Left ventricle myocardium inferior (tissue), 1 donor: ENCODE measurements around the gene TRIM26. TPM values are rescaled to one million over a fixed set of nuclear protein-coding genes. Genes with fewer than 3 reads are reported as not detected.

Experiments used
- DNase-seq: peaks from one replicate; pipeline ENCODE4 v3.0.0-alpha.2; 2020
- H3K27ac ChIP-seq: fragments of 200-600 bp; replicated peaks from 2 replicates; pipeline ENCODE4 v1.8.0; 2021
- H3K27me3 ChIP-seq: fragments of 200-600 bp; 2 replicates; pipeline ENCODE4 v1.8.0; 2021; ENCODE audit warnings: low read depth
- H3K36me3 ChIP-seq: fragments of 200-600 bp; 2 replicates; pipeline ENCODE4 v1.8.0; 2021
- H3K4me1 ChIP-seq: fragments of 200-600 bp; 2 replicates; pipeline ENCODE4 v1.8.0; 2021
- H3K4me3 ChIP-seq: fragments of 200-600 bp; 2 replicates; pipeline ENCODE4 v1.8.0; 2021; ENCODE audit warnings: mild to moderate bottlenecking, moderate library complexity
- H3K9me3 ChIP-seq: fragments of 200-600 bp; replicated peaks from 2 replicates; pipeline ENCODE4 v1.8.0; 2021
- CTCF ChIP-seq: fragments of 200-600 bp; IDR thresholded peaks from 2 replicates; pipeline ENCODE4 v1.8.0; 2021; ENCODE audit warnings: antibody characterized with exemption, mild to moderate bottlenecking, borderline replicate concordance
- intact Hi-C: fragments of 100-400 bp; cut with micrococcal nuclease; formaldehyde crosslinking; loops from one replicate; pipeline ENCODE4 v1.11.0; 2022
- total RNA-seq: library from RNA; stranded (reverse); fragmentation: NEBNext Ultra II Directional; extraction: Animal tissue kit (Norgen Biotek cat#: 25700); gene quantifications from one replicate; pipeline ENCODE4 v1.2.1, GENCODE V29; 2021
- donor health status: DM: no; HTN: yes; CAD: no; lungs with severe emphysema.

Gene TRIM26
- total RNA-seq, 1 donor from 2014 or later: 19.9 TPM

- DNase-seq: no peak
- no peak for TF ChIP-seq CTCF
- H3K36me3 ChIP-seq: no peaks in the 10 kb centered on the region
- peaks cover 23% of the 10 kb centered on the region for H3K27me3 ChIP-seq
- no peaks in the 10 kb centered on the region for H3K9me3 ChIP-seq
- H3K4me1 ChIP-seq: no peaks in the 10 kb centered on the region
- no peak overlapping the region for H3K4me3 ChIP-seq
- intact Hi-C loops: no loop called here
- no peak overlapping the region for H3K27ac ChIP-seq
Measured at GRCh38 chr6:30244560-30244959, 31.4 kb upstream of the TRIM26 start.

- intact Hi-C loops: no loop called here
Measured at GRCh38 chr6:30238178-30238795, 25.1 kb upstream of the TRIM26 start.

GRCh38 chr6:30234356-30234755 is 21.1 kb upstream of the TRIM26 start:
- H3K36me3 ChIP-seq: no peaks in the 10 kb centered on the region
- intact Hi-C loops: no loop called here
- H3K9me3 ChIP-seq: no peaks in the 10 kb centered on the region
- no peak for TF ChIP-seq CTCF
- DNase-seq: no peak
- H3K4me1 ChIP-seq: no peaks in the 10 kb centered on the region
- H3K27ac ChIP-seq: no peak overlapping the region
- H3K27me3 ChIP-seq: peaks cover 12% of the 10 kb centered on the region
- H3K4me3 ChIP-seq: no peak overlapping the region

More at GRCh38 chr6:30238178-30238795, 25.1 kb upstream of the TRIM26 start:
- TF ChIP-seq CTCF: peak; percentile 40
- H3K9me3 ChIP-seq: no peaks in the 10 kb centered on the region
- no peak for DNase-seq
- no peaks in the 10 kb centered on the region for H3K36me3 ChIP-seq
- no peaks in the 10 kb centered on the region for H3K4me1 ChIP-seq
- peaks cover 16% of the 10 kb centered on the region for H3K27me3 ChIP-seq
- no peak overlapping the region for H3K27ac ChIP-seq
- H3K4me3 ChIP-seq: no peak overlapping the region

- Histone ChIP-seq H3K4me1 (no peaks in the 10 kb centered on the region), H3K36me3 (no peaks in the 10 kb centered on the region), H3K4me3 (no peak overlapping the region), H3K9me3 (no peaks in the 10 kb centered on the region), H3K27me3 (peaks cover 4% of the 10 kb centered on the region), H3K27ac (no peak overlapping the region)
- DNase-seq: no peak
- no peak for TF ChIP-seq CTCF
- intact Hi-C loops: no loop called here
Measured at GRCh38 chr6:30231067-30231466, 17.9 kb upstream of the TRIM26 start.

- Histone ChIP-seq H3K4me1 (no peaks in the 10 kb centered on the region), H3K9me3 (peaks cover 9% of the 10 kb centered on the region), H3K27ac (no peak overlapping the region), H3K36me3 (no peaks in the 10 kb centered on the region), H3K4me3 (no peak overlapping the region), H3K27me3 (no peaks in the 10 kb centered on the region)
- no peak for TF ChIP-seq CTCF
- intact Hi-C loops: no loop called here
- DNase-seq: no peak
Measured at GRCh38 chr6:30227763-30228487, 14.7 kb upstream of the TRIM26 start.
